Endothelial cell of umbilical vein (primary cell): Measurements from ENCODE around the gene BEX1. TPM values are rescaled to one million over a fixed set of nuclear protein-coding genes. Genes with fewer than 3 reads are reported as not detected.

Source experiments
- BruUV-seq: library from RNA; stranded (reverse); fragments of 400-500 nt; replicated peaks from 2 replicates; lab custom pipeline; 2021; lab: Mats Ljungman, UMichigan
- CTCF ChIA-PET: fragments of 300-600, 350-600 bp; sonication (Branson Sonifier 250); formaldehyde crosslinking; loops from one replicate; lab custom pipeline; 2021; ENCODE audit warnings: antibody characterized with exemption, inconsistent platforms; lab: Charles Lee
- POLR2A ChIA-PET: fragments of 300-600, 350-600 bp; sonication (Branson Sonifier 250); formaldehyde crosslinking; loops from one replicate; lab custom pipeline; 2021; ENCODE audit warnings: antibody characterized with exemption, inconsistent platforms; lab: Charles Lee
- DNase-seq: peaks from one replicate; pipeline ENCODE4 v3.0.0-alpha.2; 2011; ENCODE audit warnings: low read depth, low spot score
- FAIRE-seq: peaks from 2 replicates; lab custom pipeline; 2011; peaks lifted over from hg19 to GRCh38; lab: Jason Lieb, UNC
- H2AFZ ChIP-seq: 2 replicates; pipeline ENCODE4 v1.6.0; 2012; ENCODE audit warnings: low read depth, low read length, control low read depth, inconsistent platforms
- H3K27ac ChIP-seq: 2 replicates; pipeline ENCODE4 v1.5.1; 2011; ENCODE audit warnings: low read depth, mild to moderate bottlenecking, control low read depth, low read length, moderate library complexity; ENCODE audit not compliant: insufficient read depth
- H3K27me3 ChIP-seq, 2 experiments: 2 replicates each; pipeline versions ENCODE4 v1.6.0 to v1.6.1; 2011; ENCODE audit warnings: low read length in 2 of 2, mixed read lengths in 1 of 2; ENCODE audit not compliant: control insufficient read depth in 2 of 2, insufficient read depth in 2 of 2
- H3K36me3 ChIP-seq, 2 experiments: 2 replicates in 1 of 2; 3 replicates in 1 of 2; pipeline ENCODE4 v1.5.1; 2011; ENCODE audit warnings: low read length in 2 of 2, mild to moderate bottlenecking in 1 of 2, moderate library complexity in 1 of 2; ENCODE audit not compliant: control insufficient read depth in 2 of 2, insufficient read depth in 2 of 2; ENCODE audit errors: extremely low read depth in 1 of 2
- H3K4me1 ChIP-seq: 3 replicates; pipeline ENCODE4 v1.5.1; 2011; ENCODE audit warnings: mild to moderate bottlenecking, low read length; ENCODE audit not compliant: control insufficient read depth, insufficient read depth; ENCODE audit errors: extremely low read depth
- H3K4me2 ChIP-seq: 2 replicates; pipeline ENCODE4 v1.6.1; 2011; ENCODE audit warnings: low read length, control low read depth, mixed read lengths; ENCODE audit not compliant: insufficient read depth
- H3K4me3 ChIP-seq, 3 experiments: fragments of 200-600 bp in 1 of 3; sonication (generic), shearing (Covaris generic) in 1 of 3; replicated peaks in 1 of 3; 2 replicates each; pipeline ENCODE4 v1.5.1; 2011 to 2016; ENCODE audit warnings: control low read depth in 3 of 3, low read length in 3 of 3, mild to moderate bottlenecking in 2 of 3, inconsistent platforms in 1 of 3, low read depth in 1 of 3, moderate library complexity in 1 of 3; ENCODE audit not compliant: insufficient read depth in 1 of 3
- H3K79me2 ChIP-seq: 2 replicates; pipeline ENCODE4 v1.6.0; 2012; ENCODE audit warnings: low read length, inconsistent platforms; ENCODE audit not compliant: control insufficient read depth, insufficient read depth
- H3K9ac ChIP-seq: replicated peaks from 2 replicates; pipeline ENCODE3; 2011; ENCODE audit warnings: low read length, control low read depth; ENCODE audit not compliant: insufficient read depth; ENCODE audit errors: extremely low read depth
- H3K9me1 ChIP-seq: replicated peaks from 3 replicates; pipeline ENCODE4 v1.6.0; 2011; ENCODE audit warnings: mild to moderate bottlenecking, low read length; ENCODE audit not compliant: control insufficient read depth, insufficient read depth; ENCODE audit errors: extremely low read depth
- H3K9me3 ChIP-seq: replicated peaks from 2 replicates; pipeline ENCODE4 v1.5.1; 2012; ENCODE audit warnings: low read length, inconsistent platforms; ENCODE audit not compliant: control insufficient read depth, insufficient read depth
- H4K20me1 ChIP-seq: replicated peaks from 2 replicates; pipeline ENCODE3; 2011; ENCODE audit warnings: mild to moderate bottlenecking, low read length; ENCODE audit not compliant: control insufficient read depth, insufficient read depth; ENCODE audit errors: extremely low read depth
- CTCF ChIP-seq, 2 donors: IDR thresholded peaks; 1 replicate in 1 of 2; 2 replicates in 1 of 2; pipeline ENCODE4 v1.5.1; 2011; ENCODE audit warnings: low read length in 2 of 2, mild to moderate bottlenecking in 2 of 2, moderate library complexity in 2 of 2, control low read depth in 1 of 2, inconsistent platforms in 1 of 2, low read depth in 1 of 2; ENCODE audit not compliant: insufficient read depth in 1 of 2; ENCODE audit errors: extremely low read depth in 1 of 2
- EZH2 ChIP-seq: IDR thresholded peaks from 2 replicates; pipeline ENCODE4 v1.6.1; 2012; ENCODE audit warnings: borderline replicate concordance, low read depth, mild to moderate bottlenecking, moderate library complexity, low read length, inconsistent platforms; ENCODE audit not compliant: severe bottlenecking
- FOS ChIP-seq: IDR thresholded peaks from 2 replicates; pipeline ENCODE4 v1.6.1; 2011; ENCODE audit warnings: mild to moderate bottlenecking, low read length, moderate library complexity, borderline replicate concordance; ENCODE audit not compliant: insufficient read depth
- GATA2 ChIP-seq: IDR thresholded peaks from 2 replicates; pipeline ENCODE4 v1.7.0; 2011; ENCODE audit warnings: low read depth, mild to moderate bottlenecking, moderate library complexity, mixed read lengths, low read length; ENCODE audit not compliant: insufficient read length, insufficient read depth
- JUN ChIP-seq: IDR thresholded peaks from 2 replicates; pipeline ENCODE4 v1.6.1; 2011; ENCODE audit warnings: borderline replicate concordance, low read depth; ENCODE audit not compliant: insufficient read length, insufficient read depth
- MAX ChIP-seq: IDR thresholded peaks from 2 replicates; pipeline ENCODE4 v1.6.1; 2011; ENCODE audit not compliant: insufficient read depth, insufficient read length
- MYC ChIP-seq: IDR thresholded peaks from one replicate; pipeline ENCODE4 v1.6.1; 2011; ENCODE audit warnings: mild to moderate bottlenecking, low read depth, low read length
- POLR2A ChIP-seq: IDR thresholded peaks from 2 replicates; pipeline ENCODE4 v1.6.1; 2012; ENCODE audit warnings: low read depth, mild to moderate bottlenecking, control low read depth, low read length
- POLR2AphosphoS5 ChIP-seq: IDR thresholded peaks from 2 replicates; pipeline ENCODE4 v1.6.1; 2012; ENCODE audit warnings: low read depth, mild to moderate bottlenecking, control low read depth, low read length, moderate library complexity; ENCODE audit not compliant: insufficient read depth
- dilution Hi-C: fragments of 300-500 bp; cut with MboI; formaldehyde crosslinking; loops from one replicate; pipeline ENCODE4 v1.15.0; 2019; ENCODE audit warnings: low sequenced_read_pairs; ENCODE audit not compliant: extremely low pct_ligation_motif_present
- intact Hi-C: fragments of 100-400 bp; cut with micrococcal nuclease; formaldehyde crosslinking; loops from one replicate; pipeline ENCODE4 v1.10.0; 2022
- polyA plus RNA-seq, 4 experiments: library from polyadenylated mRNA; depleted of rRNA in 3 of 4; stranded (reverse) in 3 of 4; unstranded in 1 of 4; fragments of >200 nt; gene quantifications; 2 replicates each; pipeline versions ENCODE4 v1.2.1 to v1.2.3, GENCODE V29; 2011 to 2012; ENCODE audit warnings: missing spikeins in 1 of 4
- total RNA-seq: library from RNA; stranded (reverse); gene quantifications from 2 replicates; pipeline ENCODE4 v1.2.3, GENCODE V29; 2021

Gene BEX1
- total and polyA plus RNA-seq, 2 donors (not counting 3 experiments of a cell fraction or from before 2014, with no cell fraction given) = 0.19 to 0.46 TPM

- H3K9ac ChIP-seq = no peak overlapping the region
- H3K9me3 ChIP-seq = no peaks in the 10 kb centered on the region
- no peaks in the 10 kb centered on the region for H3K9me1 ChIP-seq
- dilution Hi-C loops = no loop called here
- H4K20me1 ChIP-seq = no peaks in the 10 kb centered on the region
- no peak overlapping the region for H3K4me2 ChIP-seq
- ChIA-PET CTCF (no interaction called here), POLR2A (no interaction called here)
- no TSS peak for BruUV-seq
- intact Hi-C loops = no loop called here
- H3K79me2 ChIP-seq = no peaks in the 10 kb centered on the region
- TF ChIP-seq POLR2AphosphoS5 (no peak), FOS (no peak), EZH2 (no peak), GATA2 (no peak), MYC (no peak), MAX (no peak), POLR2A (no peak), JUN (no peak), CTCF (IDR thresholded peaks at IDR 0.05; ENCODE audit: extremely low read depth in 1 of 2, insufficient read depth in 1 of 2, low read depth in 1 of 2, low read length in 2 of 2) (no peak)
- DNase-seq (no peak), FAIRE-seq (no peak)
- no peak overlapping the region for H3K4me3 ChIP-seq
- H3K4me1 ChIP-seq = no peaks in the 10 kb centered on the region
- no peaks in the 10 kb centered on the region for H3K27me3 ChIP-seq
- no peaks in the 10 kb centered on the region for H3K36me3 ChIP-seq
- no peak overlapping the region for H3K27ac ChIP-seq
- no peak overlapping the region for H2AFZ ChIP-seq
These were observed 17.1 kb upstream of the BEX1 start for GRCh38 chrX:103081051-103081450.
